ENCODE data around the gene MSRB3.

The MSRB3 gene

DNA sequence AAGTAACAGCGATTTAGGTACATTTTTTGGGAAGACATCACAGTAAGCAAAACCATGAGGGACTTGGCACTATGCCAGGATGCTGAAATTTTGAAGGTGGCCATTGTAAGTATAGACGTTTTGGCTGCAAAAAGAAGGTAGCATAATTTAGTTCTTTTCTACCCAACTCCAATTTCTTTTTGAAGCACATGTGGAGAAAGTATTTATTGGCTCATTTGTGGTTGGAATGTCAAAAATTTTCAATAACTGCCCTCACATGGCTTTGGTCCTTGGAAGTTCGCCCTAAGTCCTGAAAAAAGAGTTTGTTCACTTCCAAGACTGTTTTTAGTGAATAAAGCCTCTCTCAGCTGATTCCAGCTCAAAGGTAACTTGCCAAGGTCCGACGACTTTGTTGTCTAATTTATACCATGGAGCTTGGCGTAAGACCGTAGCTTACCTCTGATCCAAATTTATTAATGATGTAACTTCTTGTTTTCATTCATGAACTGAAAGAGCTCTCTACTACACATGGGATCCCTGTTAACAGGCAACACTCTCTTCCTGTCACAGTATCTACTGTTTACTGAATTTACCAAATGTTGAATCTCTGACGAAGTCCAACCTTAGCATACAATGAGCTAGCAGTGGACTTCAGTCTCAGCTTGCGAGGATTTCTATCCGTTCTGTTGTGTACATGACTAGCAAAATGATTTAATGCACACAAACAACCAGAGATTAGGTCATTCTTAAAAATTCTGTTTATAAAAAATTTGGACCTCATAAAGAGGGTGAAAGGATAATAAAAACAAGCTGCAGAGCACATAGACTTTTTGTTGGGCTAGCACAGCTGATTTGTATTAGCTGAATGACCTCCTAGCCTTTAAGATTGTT, 49.0 kb downstream of the MSRB3 start:
- no peak for DNase-seq

GRCh38 chr12:65329721-65330120, 51.2 kb downstream of the MSRB3 start:
- no peak for DNase-seq

GRCh38 chr12:65330331-65330730, 51.8 kb downstream of the MSRB3 start:
- no peak for DNase-seq

GRCh38 chr12:65331456-65331855, 53.0 kb downstream of the MSRB3 start:
- DNase-seq = no peak

- no peak for DNase-seq
Measured at GRCh38 chr12:65333649-65334048, 55.2 kb downstream of the MSRB3 start.

- DNase-seq = no peak
Measured at GRCh38 chr12:65334521-65334920, 56.0 kb downstream of the MSRB3 start.

DNA sequence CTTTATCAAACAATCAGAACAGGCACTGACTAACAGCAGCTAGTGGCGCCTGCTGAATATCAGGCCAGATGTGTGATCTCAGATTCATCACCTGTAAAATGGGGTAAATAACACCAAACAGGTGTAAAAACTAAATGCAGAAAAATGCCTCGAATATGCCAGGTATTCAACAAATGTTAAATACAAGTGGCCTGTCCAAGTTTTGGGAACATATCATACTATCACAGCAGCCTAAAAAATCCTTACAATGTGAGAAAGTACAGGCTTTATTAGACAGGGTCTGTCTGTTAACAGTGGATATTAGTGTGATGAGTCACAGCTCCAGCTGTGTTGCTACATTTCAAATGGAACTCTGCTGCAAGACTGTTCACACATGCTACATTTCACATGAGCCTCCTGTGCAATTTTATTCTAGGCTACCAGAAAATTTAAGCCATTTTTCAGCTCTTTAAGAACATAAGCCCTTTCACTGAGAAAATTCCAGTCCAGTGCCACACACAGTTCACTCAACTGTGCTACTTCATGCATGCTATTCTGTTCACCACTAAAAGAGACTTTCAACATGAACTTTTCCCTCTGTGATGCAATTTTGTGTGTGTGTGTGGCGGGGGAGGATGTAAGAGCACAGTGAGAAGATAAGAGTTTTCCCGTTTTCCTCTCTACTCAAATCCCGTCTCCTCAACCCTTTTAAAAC, 56.7 kb downstream of the MSRB3 start:
- DNase-seq = no peak

GRCh38 chr12:65335981-65336380, 57.5 kb downstream of the MSRB3 start:
- DNase-seq = no peak

- DNase-seq = no peak
Measured at GRCh38 chr12:65339161-65339560, 60.7 kb downstream of the MSRB3 start.

- DNase-seq = no peak
Measured at GRCh38 chr12:65343230-65343629, 64.7 kb downstream of the MSRB3 start.

DNA sequence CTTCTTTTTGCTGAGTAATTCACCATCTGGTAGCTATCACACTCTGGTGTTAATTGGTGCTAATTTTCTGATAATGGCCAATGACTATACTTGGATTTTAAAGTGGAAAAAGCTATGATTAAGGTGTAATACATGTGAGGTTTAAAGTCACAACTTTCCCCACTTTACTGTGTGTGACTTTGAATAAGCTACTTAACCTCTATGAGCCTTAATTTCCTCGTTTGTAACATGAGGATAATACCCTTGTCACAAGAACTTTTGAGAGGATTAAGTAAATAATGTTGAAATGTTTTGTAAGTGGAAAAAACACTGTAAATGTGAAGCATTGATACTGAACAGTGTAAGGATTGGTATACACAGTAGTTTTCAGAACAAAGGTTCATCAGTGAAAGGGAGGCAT, 65.3 kb downstream of the MSRB3 start:
- no peak for DNase-seq

DNA sequence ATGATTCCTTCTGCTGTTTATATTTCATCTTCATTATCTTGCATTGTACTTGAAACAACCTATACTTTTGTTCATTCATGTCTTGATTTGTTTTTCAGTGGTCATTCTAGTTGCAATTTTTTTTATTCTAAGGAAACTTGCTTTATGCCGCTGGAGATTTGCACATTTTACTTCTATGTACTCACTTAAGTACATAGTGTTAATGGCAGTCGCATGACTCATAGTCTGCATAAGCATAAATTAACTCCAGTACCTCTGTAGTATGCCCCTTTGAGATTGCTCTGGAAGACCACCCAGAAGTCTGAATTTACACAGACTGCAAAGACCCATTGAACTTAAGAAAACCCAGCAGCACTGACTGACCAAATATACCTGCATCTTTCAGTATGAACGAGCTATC, 77.0 kb downstream of the MSRB3 start:
- no peak for DNase-seq

DNA sequence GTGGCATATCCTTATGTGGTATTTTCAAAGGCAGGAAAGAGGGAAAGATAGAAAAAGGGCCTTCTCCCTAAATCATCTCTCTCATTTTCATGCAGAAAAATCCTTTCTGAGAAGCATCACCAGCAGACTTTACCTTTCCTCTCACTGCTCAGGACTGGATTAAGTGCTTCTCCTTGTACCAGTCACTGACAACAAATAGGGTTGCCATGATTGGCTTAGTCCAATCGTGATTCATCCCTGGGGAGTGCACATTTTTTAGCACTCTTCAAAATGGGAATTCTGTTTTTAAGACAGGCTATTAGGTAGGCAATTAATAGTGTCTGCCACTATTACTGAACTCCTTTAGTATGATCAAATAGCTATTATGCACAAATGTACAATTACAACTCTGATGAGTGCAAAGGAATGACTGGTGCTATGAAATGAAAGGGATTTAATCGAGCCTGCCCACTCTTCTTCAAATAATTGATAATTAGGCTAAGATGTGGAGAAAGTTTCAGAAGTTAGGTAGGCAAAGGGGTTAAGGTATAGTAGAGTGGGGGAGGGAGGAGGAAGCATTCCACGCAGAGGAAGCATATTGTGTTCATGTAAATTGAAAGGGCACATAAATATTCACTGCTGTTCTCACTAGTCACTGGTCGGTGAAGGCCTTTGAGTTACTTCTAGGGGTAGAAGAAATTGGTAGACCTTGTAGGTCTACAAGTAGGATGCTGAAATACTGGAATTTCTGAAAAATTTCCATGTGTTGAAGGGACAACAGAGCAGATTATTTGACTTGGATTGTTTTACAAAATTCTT, 84.0 kb downstream of the MSRB3 start:
- no peak for DNase-seq

GRCh38 chr12:65364046-65364445, 85.6 kb downstream of the MSRB3 start:
- no peak for DNase-seq

DNA sequence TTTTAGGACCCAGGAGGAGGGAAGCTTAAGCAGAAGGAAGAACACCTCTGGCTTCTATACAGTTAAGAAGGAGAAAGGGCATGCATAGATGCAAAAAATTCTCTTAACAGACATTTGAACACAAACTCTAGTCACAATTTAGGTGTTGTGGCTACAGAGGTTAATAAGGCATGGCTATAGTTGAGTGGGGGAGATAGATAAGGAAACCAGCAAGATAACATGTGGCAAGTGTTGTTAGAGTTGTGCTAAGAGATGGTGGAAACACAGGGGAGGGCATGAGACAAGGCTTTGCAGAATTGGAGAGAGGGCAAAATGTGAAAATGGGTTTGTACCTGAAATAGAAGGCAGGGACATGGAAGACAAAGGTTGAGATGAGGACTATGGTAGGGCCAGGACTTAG, 88.9 kb downstream of the MSRB3 start:
- DNase-seq = no peak

GRCh38 chr12:65368055-65368454, 89.6 kb downstream of the MSRB3 start:
- DNase-seq = no peak

DNA sequence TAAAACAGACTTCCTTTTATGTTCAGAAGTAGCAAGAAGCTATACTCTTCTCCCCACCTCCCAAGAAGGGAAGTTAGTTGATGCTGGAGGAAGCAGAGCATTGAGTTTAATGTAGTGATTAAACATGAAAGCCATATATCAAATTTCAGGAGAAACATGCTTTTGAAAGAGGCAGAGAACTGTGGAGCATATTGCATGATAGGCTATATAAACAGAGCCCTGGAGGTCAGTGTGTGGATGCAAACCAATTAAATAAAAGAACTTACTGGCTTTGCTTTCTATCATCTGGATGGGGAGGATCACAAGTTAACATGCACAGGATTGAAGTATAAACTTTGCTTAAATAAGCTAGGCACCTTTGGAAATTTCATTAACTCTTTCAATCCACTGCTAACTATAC, 94.1 kb downstream of the MSRB3 start:
- no peak for DNase-seq

DNA sequence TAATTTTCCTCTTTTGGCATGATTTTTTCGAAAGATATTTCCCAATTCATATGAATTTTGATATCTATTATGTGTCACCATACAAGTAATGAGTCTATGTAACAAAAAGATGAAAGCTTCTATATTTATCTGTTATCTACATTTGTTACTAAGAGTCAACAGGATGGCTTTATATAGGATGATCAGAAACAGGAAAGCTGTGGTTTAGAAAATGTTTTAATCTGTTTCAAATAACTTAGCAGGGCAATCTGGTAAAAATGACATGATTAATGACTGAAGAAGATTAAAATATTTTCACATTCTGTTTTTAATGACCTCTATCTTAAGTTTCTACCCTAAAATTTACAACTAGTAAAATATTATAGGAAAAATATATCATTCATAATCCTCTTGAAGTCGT, 105.8 kb downstream of the MSRB3 start:
- no peak for DNase-seq

DNA sequence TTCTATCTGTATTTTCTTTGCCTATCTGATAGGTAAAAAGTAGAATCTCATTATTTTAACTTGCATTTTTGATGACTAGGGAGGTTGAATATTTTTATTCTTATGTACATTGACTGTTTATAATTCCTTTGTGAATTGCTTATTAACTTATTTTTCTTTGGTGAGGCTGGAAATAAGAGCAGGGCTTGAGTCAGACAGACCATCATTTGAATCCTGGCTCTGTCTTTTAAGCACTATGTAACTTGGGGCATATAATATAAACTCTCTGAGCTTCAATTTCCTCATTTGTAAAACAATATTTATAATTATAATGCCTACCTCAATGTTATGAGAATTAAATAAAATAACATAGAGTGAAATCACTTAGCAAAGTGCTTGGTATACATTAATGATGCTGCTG, 108.9 kb downstream of the MSRB3 start:
- no peak for DNase-seq

DNA sequence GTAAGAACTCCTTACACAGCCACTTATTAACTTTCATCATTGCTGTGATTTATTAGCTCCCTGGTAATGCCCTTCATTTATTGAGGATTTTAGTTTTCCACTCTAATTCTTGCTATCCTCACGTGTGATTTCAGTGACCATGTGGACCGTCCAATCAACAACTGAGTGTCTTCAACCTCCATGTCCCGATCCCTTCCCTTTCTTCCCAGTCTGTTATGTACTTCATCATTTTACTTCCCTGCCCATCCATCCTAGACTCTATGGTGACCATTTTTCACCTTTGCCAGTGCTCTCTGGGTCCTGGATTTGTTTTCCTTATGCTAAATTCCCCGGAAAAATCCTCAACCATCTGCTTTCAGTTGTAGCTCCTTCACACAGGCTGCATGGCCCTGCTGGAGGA, 111.0 kb downstream of the MSRB3 start:
- DNase-seq = no peak

- no peak for DNase-seq
Measured at GRCh38 chr12:65391711-65392110, 113.2 kb downstream of the MSRB3 start.

DNA sequence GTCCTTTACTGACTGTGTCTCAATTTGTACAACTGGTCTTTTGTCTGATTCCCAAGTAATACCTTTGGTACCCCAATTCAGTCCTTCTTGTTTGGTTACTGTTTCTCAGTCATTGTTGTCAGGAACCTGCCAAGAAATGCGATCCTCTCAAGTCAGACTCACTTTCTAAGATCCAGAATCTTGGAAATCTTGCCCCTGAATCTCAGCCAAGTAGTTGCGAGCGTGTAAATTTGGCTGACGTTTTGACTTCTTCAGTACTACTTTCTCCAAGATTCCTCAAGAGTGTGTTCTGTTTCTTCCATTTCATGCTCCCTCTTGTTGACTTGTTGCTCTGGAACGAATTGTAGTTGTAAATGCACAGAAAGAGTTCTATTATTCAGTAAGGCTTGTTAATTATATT, 114.0 kb downstream of the MSRB3 start:
- DNase-seq = no peak

DNA sequence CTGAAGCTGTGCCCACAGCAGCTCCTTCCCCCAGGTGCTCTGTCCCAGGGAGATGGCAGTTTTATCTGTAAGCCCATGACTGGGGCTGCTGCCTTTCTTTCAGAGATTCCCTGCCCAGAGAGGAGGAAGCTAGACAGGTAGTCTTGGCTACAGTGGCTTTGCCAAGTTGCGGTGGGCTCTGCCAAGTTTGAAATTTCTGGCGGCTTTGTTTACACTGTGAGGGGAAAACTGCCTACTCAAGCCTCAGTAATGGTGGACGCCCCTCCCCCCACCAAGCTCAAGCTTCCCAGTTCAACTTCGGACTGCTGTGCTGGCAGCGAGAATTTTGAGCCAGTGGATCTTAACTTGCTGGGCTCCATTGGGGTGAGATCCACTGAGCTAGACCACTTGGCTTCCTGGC, 124.7 kb downstream of the MSRB3 start:
- DNase-seq = no peak
